ENCODE measurements around the gene KIF21B.

KIF21B gene

GRCh38 chr1:201048521-201048920 lies 25.0 kb upstream of the KIF21B start:
- DNase-seq = no peak

GRCh38 chr1:201044119-201044518 lies 20.6 kb upstream of the KIF21B start:
- no peak for DNase-seq

- peak; percentile 27 to 70 (median 49) for DNase-seq
These were observed 19.4 kb upstream of the KIF21B start for GRCh38 chr1:201042779-201043461.

GRCh38 chr1:201041011-201041410 lies 17.5 kb upstream of the KIF21B start:
- DNase-seq = no peak

- DNase-seq = no peak
These were observed 16.4 kb upstream of the KIF21B start for GRCh38 chr1:201039876-201040275.

GRCh38 chr1:201039418-201039817 lies 15.9 kb upstream of the KIF21B start:
- DNase-seq = no peak

GRCh38 chr1:201038186-201038876 lies 14.8 kb upstream of the KIF21B start:
- no peak for DNase-seq

GRCh38 chr1:201036188-201036842 lies 12.8 kb upstream of the KIF21B start:
- DNase-seq = no peak

- no peak for DNase-seq
These were observed 11.2 kb upstream of the KIF21B start for GRCh38 chr1:201034671-201035070.

GRCh38 chr1:201032408-201032807 lies 8.9 kb upstream of the KIF21B start:
- no peak for DNase-seq

- no peak for DNase-seq
These were observed 5.0 kb upstream of the KIF21B start for GRCh38 chr1:201028461-201028889.

GRCh38 chr1:201026836-201027235 lies 3.3 kb upstream of the KIF21B start:
- DNase-seq = no peak

- DNase-seq = no peak
These were observed 2.7 kb upstream of the KIF21B start for GRCh38 chr1:201026234-201026633.

GRCh38 chr1:201025571-201026002 lies 2.1 kb upstream of the KIF21B start:
- DNase-seq = peak in 1 of 5 donors; percentile 67

GRCh38 chr1:201024625-201024998 lies 1.1 kb upstream of the KIF21B start:
- DNase-seq = peak in 1 of 5 donors; percentile 33

- no peak for DNase-seq
These were observed 558 bp upstream of the KIF21B start for GRCh38 chr1:201023920-201024624.

GRCh38 chr1:201022820-201023516 lies 546 bp downstream of the KIF21B start:
- DNase-seq = peak in 4 of 5 donors; percentile 21 to 45 (median 27)

GRCh38 chr1:201022493-201022819 lies 1.1 kb downstream of the KIF21B start:
- no peak for DNase-seq

GRCh38 chr1:201021630-201022492 lies 1.7 kb downstream of the KIF21B start:
- DNase-seq = peak in 1 of 5 donors; percentile 49

- DNase-seq = peak in 1 of 5 donors; percentile 69
These were observed 2.5 kb downstream of the KIF21B start for GRCh38 chr1:201020721-201021629.

All from T-helper 1 cell (primary cell).